Smooth muscle cell (in vitro differentiated cells): ENCODE data around the gene PARP16. TPM values are rescaled to one million over a fixed set of nuclear protein-coding genes. Genes with fewer than 3 reads are reported as not detected.

Experiments used
- DNase-seq: peaks from one replicate; lab custom pipeline; 2025; ENCODE audit not compliant: unreplicated experiment; lab: John Stamatoyannopoulos, UW
- H2AFZ ChIP-seq: fragments of 200-600 bp; sonication (generic); 2 replicates; pipeline ENCODE4 v1.6.0; 2016; ENCODE audit warnings: antibody characterized with exemption, low read depth, mild to moderate bottlenecking
- H3F3A ChIP-seq: fragments of 200-600 bp; sonication (generic); 2 replicates; pipeline ENCODE4 v1.6.0; 2017; ENCODE audit warnings: antibody characterized with exemption, low read depth
- H3K27ac ChIP-seq: fragments of 200-600 bp; sonication (generic); 2 replicates; pipeline ENCODE4 v1.5.1; 2016; ENCODE audit warnings: low read depth, mild to moderate bottlenecking
- H3K27me3 ChIP-seq: fragments of 200-600 bp; sonication (generic); 2 replicates; pipeline ENCODE4 v1.6.1; 2016; ENCODE audit warnings: low read depth, mild to moderate bottlenecking
- H3K36me3 ChIP-seq: fragments of 200-600 bp; sonication (generic); 2 replicates; pipeline ENCODE4 v1.5.1; 2016; ENCODE audit warnings: low read depth
- H3K4me1 ChIP-seq: fragments of 200-600 bp; sonication (generic); 2 replicates; pipeline ENCODE4 v1.5.1; 2016; ENCODE audit warnings: low read depth
- H3K4me2 ChIP-seq: fragments of 200-600 bp; sonication (generic); 2 replicates; pipeline ENCODE4 v1.6.0; 2016; ENCODE audit warnings: mild to moderate bottlenecking
- H3K4me3 ChIP-seq: fragments of 200-600 bp; sonication (generic); 2 replicates; pipeline ENCODE4 v1.5.1; 2016; ENCODE audit warnings: mild to moderate bottlenecking
- H3K79me2 ChIP-seq: fragments of 200-600 bp; sonication (generic); 2 replicates; pipeline ENCODE4 v1.6.0; 2016; ENCODE audit warnings: low read depth, mild to moderate bottlenecking
- H3K9ac ChIP-seq: fragments of 200-600 bp; sonication (generic); 2 replicates; pipeline ENCODE4 v1.6.0; 2016; ENCODE audit warnings: low read depth
- H3K9me3 ChIP-seq: fragments of 200-600 bp; sonication (generic); replicated peaks from 2 replicates; pipeline ENCODE4 v1.5.1; 2016; ENCODE audit warnings: low read depth
- H4K20me1 ChIP-seq: fragments of 200-600 bp; sonication (generic); 2 replicates; pipeline ENCODE4 v1.6.0; 2016; ENCODE audit warnings: low read depth
- WGBS: methylation state at CpG from one replicate; pipeline ENCODE4 v1.1.7; 2016; ENCODE audit warnings: low lambda C conversion rate; 5-methylcytosine and 5-hydroxymethylcytosine counted together
- polyA plus RNA-seq: library from polyadenylated mRNA; unstranded; fragments of >200 nt; fragmentation: Nextera tagmentation; extraction: Ambion mirVana; gene quantifications from 2 replicates; pipeline ENCODE4 v1.2.1, GENCODE V29; 2016
- total RNA-seq: library from RNA; depleted of rRNA; stranded (reverse); fragments of >200 nt; gene quantifications from 2 replicates; pipeline ENCODE4 v1.2.3, GENCODE V29; 2014
- TF ChIP-seq, protein P1 (sequence below): fragments of 200-600 bp; sonication (generic); IDR thresholded peaks from 2 replicates; pipeline ENCODE4 v1.5.1; 2017; ENCODE audit warnings: borderline replicate concordance, mild to moderate bottlenecking, antibody characterized with exemption; ENCODE audit not compliant: insufficient read depth, poor library complexity, severe bottlenecking

PARP16 gene
- total and polyA plus RNA-seq, 2 experiments from 2014 or later: 6.0 to 15.1 TPM

DNA sequence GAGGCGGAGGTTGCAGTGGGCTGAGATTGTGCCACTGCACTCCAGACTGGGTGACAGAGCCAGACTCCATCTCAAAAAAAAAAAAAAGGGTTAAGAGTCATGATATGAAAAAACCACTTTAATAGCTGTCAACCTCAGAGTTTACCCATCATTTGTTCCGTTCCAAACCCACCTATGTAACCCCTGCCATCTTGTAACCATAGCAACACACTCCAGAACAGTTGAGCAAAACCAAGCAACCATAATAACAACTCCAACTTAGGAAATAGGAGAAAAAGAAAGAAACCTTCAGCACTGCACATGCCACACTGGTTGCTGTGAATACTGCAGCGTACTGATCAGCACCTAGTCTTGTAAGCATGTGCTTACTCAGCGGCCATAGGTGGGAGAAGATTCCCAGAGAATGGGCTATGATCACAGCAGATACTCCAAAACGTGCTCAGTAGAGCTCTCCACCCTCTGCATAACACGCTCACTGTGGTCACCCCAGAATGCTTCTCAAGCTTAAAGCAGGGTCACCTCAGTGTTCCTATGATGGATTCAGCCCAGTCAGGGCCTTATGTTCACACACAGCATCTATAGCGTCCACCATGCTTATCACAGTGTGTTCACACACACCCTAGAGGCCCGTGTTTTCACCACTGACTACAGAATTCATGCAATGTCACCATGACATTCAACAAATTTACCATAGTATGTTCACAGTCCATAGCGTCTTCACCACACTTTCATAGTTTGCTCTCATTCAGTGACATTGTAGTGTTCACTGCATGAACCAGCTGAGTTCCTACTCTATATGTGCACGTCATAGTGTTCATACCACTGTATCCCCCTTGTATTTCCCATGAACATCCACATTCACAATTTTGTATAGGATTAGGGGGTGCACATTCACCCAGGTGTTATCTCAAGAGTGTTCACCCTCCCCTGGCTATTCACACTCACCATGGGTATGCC lies 68.9 kb downstream of the PARP16 start:
- 91% methylated on average over 10 of the region's 10 CpGs for WGBS
- TF ChIP-seq, protein P1, sequence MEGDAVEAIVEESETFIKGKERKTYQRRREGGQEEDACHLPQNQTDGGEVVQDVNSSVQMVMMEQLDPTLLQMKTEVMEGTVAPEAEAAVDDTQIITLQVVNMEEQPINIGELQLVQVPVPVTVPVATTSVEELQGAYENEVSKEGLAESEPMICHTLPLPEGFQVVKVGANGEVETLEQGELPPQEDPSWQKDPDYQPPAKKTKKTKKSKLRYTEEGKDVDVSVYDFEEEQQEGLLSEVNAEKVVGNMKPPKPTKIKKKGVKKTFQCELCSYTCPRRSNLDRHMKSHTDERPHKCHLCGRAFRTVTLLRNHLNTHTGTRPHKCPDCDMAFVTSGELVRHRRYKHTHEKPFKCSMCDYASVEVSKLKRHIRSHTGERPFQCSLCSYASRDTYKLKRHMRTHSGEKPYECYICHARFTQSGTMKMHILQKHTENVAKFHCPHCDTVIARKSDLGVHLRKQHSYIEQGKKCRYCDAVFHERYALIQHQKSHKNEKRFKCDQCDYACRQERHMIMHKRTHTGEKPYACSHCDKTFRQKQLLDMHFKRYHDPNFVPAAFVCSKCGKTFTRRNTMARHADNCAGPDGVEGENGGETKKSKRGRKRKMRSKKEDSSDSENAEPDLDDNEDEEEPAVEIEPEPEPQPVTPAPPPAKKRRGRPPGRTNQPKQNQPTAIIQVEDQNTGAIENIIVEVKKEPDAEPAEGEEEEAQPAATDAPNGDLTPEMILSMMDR: no peak
- Histone ChIP-seq H3K4me3 (no peak overlapping the region), H3K9me3 (no peaks in the 10 kb centered on the region), H3K36me3 (no peaks in the 10 kb centered on the region), H3K27ac (no peak overlapping the region), H4K20me1 (no peaks in the 10 kb centered on the region), H3K9ac (no peak overlapping the region), H3K4me1 (no peaks in the 10 kb centered on the region), H3K79me2 (no peaks in the 10 kb centered on the region), H3F3A (no peaks in the 10 kb centered on the region), H3K27me3 (no peaks in the 10 kb centered on the region), H2AFZ (no peak overlapping the region), H3K4me2 (no peak overlapping the region)
- DNase-seq: no peak

DNA sequence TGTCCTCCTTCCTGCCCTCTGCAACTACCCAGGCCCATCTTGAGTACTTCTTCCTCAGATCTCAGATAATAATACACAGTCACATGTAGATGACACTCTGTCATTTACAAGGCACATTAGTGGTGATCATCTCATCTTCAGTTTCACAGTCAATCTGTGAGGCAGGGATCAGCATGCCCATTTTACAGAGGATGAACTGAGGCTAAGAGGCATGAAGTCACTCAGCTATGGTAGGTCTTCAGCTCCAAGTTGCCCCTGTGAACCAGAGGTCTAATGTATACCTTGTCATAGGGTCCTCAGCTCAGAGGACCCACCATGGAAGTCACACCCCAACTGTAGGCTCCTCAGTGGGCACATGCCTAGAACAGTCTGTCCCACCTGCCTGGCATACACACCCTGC lies 71.2 kb downstream of the PARP16 start:
- H3K79me2 ChIP-seq: no peaks in the 10 kb centered on the region
- no peaks in the 10 kb centered on the region for H3K36me3 ChIP-seq
- no peaks in the 10 kb centered on the region for H3K9me3 ChIP-seq
- no peak overlapping the region for H3K4me2 ChIP-seq
- no peak overlapping the region for H3K9ac ChIP-seq
- no peak overlapping the region for H3K27ac ChIP-seq
- no peak overlapping the region for H2AFZ ChIP-seq
- no peak overlapping the region for H3K4me3 ChIP-seq
- H4K20me1 ChIP-seq: no peaks in the 10 kb centered on the region
- H3K27me3 ChIP-seq: no peaks in the 10 kb centered on the region
- peaks cover 13% of the 10 kb centered on the region for H3K4me1 ChIP-seq
- TF ChIP-seq, protein P1: no peak
- DNase-seq: no peak
- H3F3A ChIP-seq: peaks cover 3% of the 10 kb centered on the region

DNA sequence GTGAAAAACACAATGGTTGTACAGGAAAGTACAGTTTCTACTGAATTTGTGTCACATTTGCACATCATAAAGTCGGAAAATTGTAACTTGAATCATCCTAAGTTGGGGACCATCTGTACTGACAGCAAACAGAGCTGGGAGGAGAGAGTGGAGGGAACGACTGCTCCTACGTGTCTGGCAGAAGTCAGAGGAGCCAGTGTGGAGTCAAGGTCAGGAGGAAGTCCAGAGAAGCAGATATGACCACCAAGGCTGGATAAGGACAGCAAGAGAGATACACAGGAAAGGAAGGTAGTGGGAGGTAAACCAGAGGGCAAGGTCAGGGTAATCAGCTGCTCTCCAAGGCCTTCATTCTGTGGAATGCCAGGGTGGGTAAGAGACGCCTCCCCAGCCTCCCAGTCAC lies 72.7 kb downstream of the PARP16 start:
- Histone ChIP-seq H3K79me2 (no peaks in the 10 kb centered on the region), H3K9me3 (no peaks in the 10 kb centered on the region), H3F3A (peaks cover 4% of the 10 kb centered on the region), H3K4me3 (no peak overlapping the region), H3K4me2 (no peak overlapping the region), H4K20me1 (no peaks in the 10 kb centered on the region), H3K27ac (no peak overlapping the region), H3K4me1 (peaks cover 28% of the 10 kb centered on the region), H3K36me3 (no peaks in the 10 kb centered on the region), H3K9ac (no peak overlapping the region), H2AFZ (no peak overlapping the region), H3K27me3 (no peaks in the 10 kb centered on the region)
- WGBS: 88% methylated on average over 4 of the region's 4 CpGs
- DNase-seq: no peak
- TF ChIP-seq, protein P1: no peak
